Measurements from ENCODE around the gene FAM107B.

GRCh38 chr10:14654821-14655382 lies 119.8 kb downstream of the FAM107B start:
- TF ChIP-seq, protein P1, sequence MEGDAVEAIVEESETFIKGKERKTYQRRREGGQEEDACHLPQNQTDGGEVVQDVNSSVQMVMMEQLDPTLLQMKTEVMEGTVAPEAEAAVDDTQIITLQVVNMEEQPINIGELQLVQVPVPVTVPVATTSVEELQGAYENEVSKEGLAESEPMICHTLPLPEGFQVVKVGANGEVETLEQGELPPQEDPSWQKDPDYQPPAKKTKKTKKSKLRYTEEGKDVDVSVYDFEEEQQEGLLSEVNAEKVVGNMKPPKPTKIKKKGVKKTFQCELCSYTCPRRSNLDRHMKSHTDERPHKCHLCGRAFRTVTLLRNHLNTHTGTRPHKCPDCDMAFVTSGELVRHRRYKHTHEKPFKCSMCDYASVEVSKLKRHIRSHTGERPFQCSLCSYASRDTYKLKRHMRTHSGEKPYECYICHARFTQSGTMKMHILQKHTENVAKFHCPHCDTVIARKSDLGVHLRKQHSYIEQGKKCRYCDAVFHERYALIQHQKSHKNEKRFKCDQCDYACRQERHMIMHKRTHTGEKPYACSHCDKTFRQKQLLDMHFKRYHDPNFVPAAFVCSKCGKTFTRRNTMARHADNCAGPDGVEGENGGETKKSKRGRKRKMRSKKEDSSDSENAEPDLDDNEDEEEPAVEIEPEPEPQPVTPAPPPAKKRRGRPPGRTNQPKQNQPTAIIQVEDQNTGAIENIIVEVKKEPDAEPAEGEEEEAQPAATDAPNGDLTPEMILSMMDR (IDR thresholded peaks at IDR 0.05), result no peak
- TF ChIP-seq POLR2AphosphoS5 (IDR thresholded peaks at IDR 0.05), result no peak
- TF ChIP-seq POLR2A (IDR thresholded peaks at IDR 0.05), result no peak
- no peak for TF ChIP-seq EP300 (IDR thresholded peaks at IDR 0.05)

Data from gastroesophageal sphincter (tissue), 3 donors.